ENCODE measurements around the gene MACROD2. TPM values are rescaled to one million over a fixed set of nuclear protein-coding genes. Genes with fewer than 3 reads are reported as not detected.

MACROD2 gene
- total RNA-seq, 4 donors from 2014 or later, result 2.9 to 11.3 (median 8.0) TPM

- no peak for TF ChIP-seq CTCF (IDR thresholded peaks at IDR 0.05; ENCODE audit: low read depth)
Measured at GRCh38 chr20:15191082-15191723, 1195.9 kb downstream of the MACROD2 start.

GRCh38 chr20:15195378-15195777, 1200.1 kb downstream of the MACROD2 start:
- TF ChIP-seq CTCF (IDR thresholded peaks at IDR 0.05; ENCODE audit: low read depth), result no peak

GRCh38 chr20:15196547-15197255, 1201.4 kb downstream of the MACROD2 start:
- TF ChIP-seq CTCF (IDR thresholded peaks at IDR 0.05; ENCODE audit: low read depth), result no peak

- TF ChIP-seq CTCF (IDR thresholded peaks at IDR 0.05; ENCODE audit: low read depth), result no peak
Measured at GRCh38 chr20:15199698-15200097, 1204.4 kb downstream of the MACROD2 start.

GRCh38 chr20:15200147-15200565, 1204.8 kb downstream of the MACROD2 start:
- TF ChIP-seq CTCF (IDR thresholded peaks at IDR 0.05; ENCODE audit: low read depth), result no peak

- TF ChIP-seq CTCF (IDR thresholded peaks at IDR 0.05; ENCODE audit: low read depth), result no peak
Measured at GRCh38 chr20:15201602-15202001, 1206.3 kb downstream of the MACROD2 start.

GRCh38 chr20:15204234-15204633, 1208.9 kb downstream of the MACROD2 start:
- no peak for TF ChIP-seq CTCF (IDR thresholded peaks at IDR 0.05; ENCODE audit: low read depth)

Measured in subcutaneous adipose tissue (tissue), 4 donors.